Measurements from ENCODE around the gene KRT6A. TPM values are rescaled to one million over a fixed set of nuclear protein-coding genes. Genes with fewer than 3 reads are reported as not detected.

Gene KRT6A
- total and polyA plus RNA-seq, 2 donors (not counting 1 experiment from before 2014, with no cell fraction given): not detected

DNA sequence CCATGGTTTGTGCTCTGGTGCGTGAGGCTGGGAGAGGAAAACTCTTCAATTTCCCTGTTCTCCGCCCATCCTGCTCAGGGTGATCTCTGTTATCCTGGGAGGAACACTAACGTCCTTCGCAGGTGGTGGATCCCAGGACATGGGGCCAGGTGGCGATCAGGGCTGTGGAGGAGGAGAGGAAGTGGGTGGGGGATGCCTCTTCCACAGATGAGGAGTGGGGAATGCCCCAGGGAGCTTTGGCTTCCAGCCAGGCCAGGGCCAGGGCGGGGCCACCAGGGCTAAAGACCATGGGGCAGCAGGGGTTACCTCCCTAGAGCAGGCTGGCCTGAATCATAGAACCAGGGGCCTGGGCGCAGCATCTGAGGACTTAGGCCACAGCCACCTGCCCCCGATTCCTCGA is 55.5 kb downstream of the KRT6A start:
- Histone ChIP-seq H2AFZ (ENCODE audit: insufficient read depth, low read depth, low read length, poor library complexity, severe bottlenecking) (no peak overlapping the region), H3K27ac (ENCODE audit: low read length in 2 of 2) (no peak overlapping the region), H4K20me1 (ENCODE audit: control insufficient read depth, insufficient read depth, low read length, poor library complexity, severe bottlenecking) (no peaks in the 10 kb centered on the region), H3K27me3 (replicated peaks in 1 of 4; ENCODE audit: control extremely low read depth in 1 of 4, control insufficient read depth in 3 of 4, insufficient read depth in 4 of 4, low read length in 3 of 4) (no peaks in the 10 kb centered on the region), H3K9ac (ENCODE audit: low read length) (no peak overlapping the region), H3K4me1 (ENCODE audit: control insufficient read depth in 2 of 2, insufficient read depth in 2 of 2, low read length in 2 of 2) (no peaks in the 10 kb centered on the region), H3K36me3 (replicated peaks in 1 of 2; ENCODE audit: control extremely low read depth in 1 of 2, control insufficient read depth in 1 of 2, extremely low read depth in 1 of 2, insufficient read depth in 2 of 2, low read length in 1 of 2) (no peaks in the 10 kb centered on the region), H3K79me2 (ENCODE audit: control insufficient read depth, insufficient read depth, low read length) (no peaks in the 10 kb centered on the region), H3K4me3 (ENCODE audit: control extremely low read depth in 1 of 5, extremely low read depth in 1 of 5, insufficient read depth in 1 of 5, low read depth in 2 of 5, low read length in 4 of 5) (no peak overlapping the region), H3K4me2 (replicated peaks; ENCODE audit: low read depth, low read length, poor library complexity, severe bottlenecking) (no peak overlapping the region), H3K9me3 (ENCODE audit: control extremely low read depth in 1 of 3, control insufficient read depth in 2 of 3, insufficient read depth in 1 of 3, low read length in 2 of 3) (peaks cover 0 to 5% (median 0%) of the 10 kb centered on the region in 3 donors)
- H3K9me3 Mint-ChIP-seq (ENCODE audit: insufficient read depth): peaks cover 2% of the 10 kb centered on the region
- no peak overlapping the region for H3K27ac Mint-ChIP-seq
- intact Hi-C loops (cut with micrococcal nuclease): no loop called here
- DNase-seq (no peak), ATAC-seq (ENCODE audit: low read depth) (no peak)
- TF ChIP-seq, protein P1, sequence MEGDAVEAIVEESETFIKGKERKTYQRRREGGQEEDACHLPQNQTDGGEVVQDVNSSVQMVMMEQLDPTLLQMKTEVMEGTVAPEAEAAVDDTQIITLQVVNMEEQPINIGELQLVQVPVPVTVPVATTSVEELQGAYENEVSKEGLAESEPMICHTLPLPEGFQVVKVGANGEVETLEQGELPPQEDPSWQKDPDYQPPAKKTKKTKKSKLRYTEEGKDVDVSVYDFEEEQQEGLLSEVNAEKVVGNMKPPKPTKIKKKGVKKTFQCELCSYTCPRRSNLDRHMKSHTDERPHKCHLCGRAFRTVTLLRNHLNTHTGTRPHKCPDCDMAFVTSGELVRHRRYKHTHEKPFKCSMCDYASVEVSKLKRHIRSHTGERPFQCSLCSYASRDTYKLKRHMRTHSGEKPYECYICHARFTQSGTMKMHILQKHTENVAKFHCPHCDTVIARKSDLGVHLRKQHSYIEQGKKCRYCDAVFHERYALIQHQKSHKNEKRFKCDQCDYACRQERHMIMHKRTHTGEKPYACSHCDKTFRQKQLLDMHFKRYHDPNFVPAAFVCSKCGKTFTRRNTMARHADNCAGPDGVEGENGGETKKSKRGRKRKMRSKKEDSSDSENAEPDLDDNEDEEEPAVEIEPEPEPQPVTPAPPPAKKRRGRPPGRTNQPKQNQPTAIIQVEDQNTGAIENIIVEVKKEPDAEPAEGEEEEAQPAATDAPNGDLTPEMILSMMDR (IDR thresholded peaks at IDR 0.05): no peak
- TF ChIP-seq EZH2 (IDR thresholded peaks at IDR 0.05; ENCODE audit: borderline replicate concordance, insufficient read depth, low read depth, low read length, poor library complexity, severe bottlenecking): no peak
- no peak overlapping the region for H3K4me3 Mint-ChIP-seq
- CTCF ChIA-PET: no interaction called here
- POLR2A ChIA-PET: no interaction called here
- H3K4me1 Mint-ChIP-seq: no peaks in the 10 kb centered on the region
- H3K27me3 Mint-ChIP-seq: peaks cover 33% of the 10 kb centered on the region
- 86% methylated on average over 7 of the region's 9 CpGs for WGBS (ENCODE audit: insufficient coverage)

Other genes starting within 250 kb of the KRT6A start
- gene KRT86, start 218.6 kb downstream of the KRT6A start, total RNA-seq: not detected in 2 replicates
- gene KRT86, start 218.6 kb downstream of the KRT6A start, polyA plus RNA-seq: not detected in 2 replicates
- not detected in 2 replicates for gene KRT81, start 201.7 kb downstream of the KRT6A start, total RNA-seq
- gene KRT81, start 201.7 kb downstream of the KRT6A start, polyA plus RNA-seq: not detected in 2 replicates
- gene KRT83, start 171.9 kb downstream of the KRT6A start, total RNA-seq: not detected in 2 replicates
- not detected in 2 replicates for gene KRT83, start 171.9 kb downstream of the KRT6A start, polyA plus RNA-seq
- not detected in 2 replicates for gene KRT85, start 125.8 kb downstream of the KRT6A start, total RNA-seq
- not detected in 2 replicates for gene KRT85, start 125.8 kb downstream of the KRT6A start, polyA plus RNA-seq
- not detected in 2 replicates for gene KRT84, start 107.6 kb downstream of the KRT6A start, total RNA-seq
- not detected in 2 replicates for gene KRT84, start 107.6 kb downstream of the KRT6A start, polyA plus RNA-seq
- not detected in 2 replicates for gene KRT82, start 86.9 kb downstream of the KRT6A start, total RNA-seq
- not detected in 2 replicates for gene KRT82, start 86.9 kb downstream of the KRT6A start, polyA plus RNA-seq
- not detected in 2 replicates for gene KRT75, start 58.9 kb downstream of the KRT6A start, total RNA-seq
- not detected in 2 replicates for gene KRT75, start 58.9 kb downstream of the KRT6A start, polyA plus RNA-seq
- gene KRT6B, start 41.1 kb downstream of the KRT6A start, total RNA-seq: not detected in 2 replicates
- not detected in 2 replicates for gene KRT6B, start 41.1 kb downstream of the KRT6A start, polyA plus RNA-seq
- gene KRT6C, start 19.5 kb downstream of the KRT6A start, total RNA-seq: not detected in 2 replicates
- gene KRT6C, start 19.5 kb downstream of the KRT6A start, polyA plus RNA-seq: not detected in 2 replicates
- gene KRT5, start 27.1 kb upstream of the KRT6A start, total RNA-seq: not detected in 2 replicates
- 0.19 TPM in 1 of 2 replicates, not detected in the other for gene KRT5, start 27.1 kb upstream of the KRT6A start, polyA plus RNA-seq
- gene KRT71, start 59.9 kb upstream of the KRT6A start, total RNA-seq: not detected in 2 replicates
- not detected in 2 replicates for gene KRT71, start 59.9 kb upstream of the KRT6A start, polyA plus RNA-seq
- not detected in 2 replicates for gene KRT74, start 80.6 kb upstream of the KRT6A start, total RNA-seq
- gene KRT74, start 80.6 kb upstream of the KRT6A start, polyA plus RNA-seq: not detected in 2 replicates
- gene KRT72, start 108.2 kb upstream of the KRT6A start, total RNA-seq: not detected in 2 replicates
- 0.04 and 0.49 TPM in 2 replicates for gene KRT72, start 108.2 kb upstream of the KRT6A start, polyA plus RNA-seq
- not detected in 2 replicates for gene KRT73, start 125.3 kb upstream of the KRT6A start, total RNA-seq
- 0.07 and 0.36 TPM in 2 replicates for gene KRT73, start 125.3 kb upstream of the KRT6A start, polyA plus RNA-seq
- not detected in 2 replicates for gene KRT2, start 159.0 kb upstream of the KRT6A start, total RNA-seq
- gene KRT2, start 159.0 kb upstream of the KRT6A start, polyA plus RNA-seq: 0.04 TPM in 2 replicates
- not detected in 2 replicates for gene KRT1, start 187.2 kb upstream of the KRT6A start, total RNA-seq
- gene KRT1, start 187.2 kb upstream of the KRT6A start, polyA plus RNA-seq: 0.07 TPM in 1 of 2 replicates, not detected in the other
- gene KRT77, start 210.3 kb upstream of the KRT6A start, total RNA-seq: not detected in 2 replicates
- gene KRT77, start 210.3 kb upstream of the KRT6A start, polyA plus RNA-seq: not detected in 2 replicates

Measured in B cell (primary cell).